GM19035 (cell line): ENCODE measurements around the gene ATF3.

Experiments used
- ATAC-seq: cut with Tn5 transposase; IDR thresholded peaks from one replicate; pipeline ENCODE4 v1.9.1; 2021; ENCODE audit not compliant: unreplicated experiment

ATF3 gene

GRCh38 chr1:212586206-212587015 lies 22.1 kb upstream of the ATF3 start:
- ATAC-seq = peak; percentile 91

DNA sequence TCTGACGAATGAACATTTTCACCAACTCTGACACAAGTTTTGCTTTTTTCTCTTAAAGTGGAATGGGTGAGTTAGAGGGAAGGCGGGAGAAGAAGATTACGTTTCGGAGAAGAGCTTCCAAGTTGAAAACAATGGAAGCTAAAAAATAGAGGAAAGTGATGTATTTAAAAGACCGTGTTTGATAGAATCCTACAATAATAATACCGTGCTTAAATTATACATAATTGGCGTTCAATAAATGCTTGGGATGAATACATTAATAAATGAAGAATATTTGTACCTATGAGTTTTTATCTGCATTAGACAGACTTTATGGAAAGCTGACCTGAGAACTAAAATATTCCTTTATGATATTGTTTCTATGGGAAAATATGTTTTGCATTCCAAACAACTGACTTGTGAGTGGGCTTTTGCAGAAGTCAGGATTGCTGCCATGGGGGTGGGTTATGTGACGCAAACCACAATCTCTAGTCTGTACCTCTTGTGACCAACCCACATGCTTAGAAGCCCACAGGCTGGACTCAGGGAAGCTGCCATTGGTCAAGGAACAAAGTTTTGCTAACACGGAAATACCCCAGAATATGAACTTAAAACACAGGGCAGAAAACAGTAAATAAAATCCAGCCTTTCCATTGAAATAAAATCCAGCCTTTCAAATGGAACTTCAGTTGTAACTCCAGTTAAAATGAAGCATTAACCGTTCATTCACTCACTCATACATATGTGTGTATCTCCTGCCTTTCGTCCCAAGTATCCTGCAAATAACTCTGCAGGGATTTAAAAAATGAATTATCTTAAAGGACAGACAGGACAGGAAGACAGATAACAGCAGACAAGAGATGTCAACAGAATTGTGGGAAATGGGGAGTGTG lies 21.3 kb upstream of the ATF3 start:
- ATAC-seq = no peak

DNA sequence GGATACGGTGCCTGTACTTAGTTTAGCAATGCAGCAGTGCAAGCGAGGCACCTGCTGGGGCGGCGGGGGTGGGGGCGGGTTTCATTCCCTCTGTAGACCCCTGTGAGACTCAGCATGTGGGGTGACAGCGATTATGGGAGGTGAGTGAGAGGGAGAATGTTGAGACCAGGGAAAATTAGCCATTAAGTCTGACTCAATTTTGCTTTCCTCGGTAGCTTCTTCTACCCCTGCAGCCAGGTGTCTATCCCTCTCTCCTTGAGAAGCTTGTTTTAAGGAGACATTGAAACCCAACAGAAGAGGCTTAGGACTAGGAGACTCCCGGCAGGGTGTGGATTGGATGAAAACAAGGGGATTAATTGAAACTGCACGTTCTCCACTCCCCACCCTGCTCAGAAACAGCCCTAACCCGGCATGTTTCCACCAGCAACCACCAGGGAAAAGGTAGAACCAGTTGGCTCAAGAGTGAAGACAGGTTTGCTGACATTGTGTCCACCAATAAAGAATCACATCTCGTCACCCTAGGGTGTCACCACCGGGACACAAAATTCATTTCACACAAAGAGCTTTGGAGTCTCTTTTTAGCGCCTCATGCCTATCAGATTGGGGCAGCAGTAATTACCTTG lies 20.6 kb upstream of the ATF3 start:
- ATAC-seq = no peak

GRCh38 chr1:212589446-212589845 lies 19.1 kb upstream of the ATF3 start:
- ATAC-seq = no peak

DNA sequence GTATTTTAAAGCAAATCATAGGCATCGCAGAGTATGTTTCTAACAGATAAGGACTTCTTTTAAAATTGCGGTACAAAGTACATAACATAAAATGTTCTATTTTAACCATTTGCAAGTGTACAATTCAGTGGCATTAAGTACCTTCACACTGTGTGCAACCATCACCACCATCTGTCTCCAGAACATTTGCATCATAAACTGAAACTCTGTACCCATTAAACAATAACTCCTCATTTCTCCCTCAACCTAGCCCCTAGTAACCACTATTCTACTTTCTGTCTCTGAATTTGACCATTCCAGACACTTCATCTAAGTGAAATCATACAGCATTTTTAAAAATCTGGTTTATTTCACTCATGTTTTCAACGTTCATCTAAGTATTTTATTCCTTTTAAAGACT lies 16.6 kb upstream of the ATF3 start:
- ATAC-seq = no peak

DNA sequence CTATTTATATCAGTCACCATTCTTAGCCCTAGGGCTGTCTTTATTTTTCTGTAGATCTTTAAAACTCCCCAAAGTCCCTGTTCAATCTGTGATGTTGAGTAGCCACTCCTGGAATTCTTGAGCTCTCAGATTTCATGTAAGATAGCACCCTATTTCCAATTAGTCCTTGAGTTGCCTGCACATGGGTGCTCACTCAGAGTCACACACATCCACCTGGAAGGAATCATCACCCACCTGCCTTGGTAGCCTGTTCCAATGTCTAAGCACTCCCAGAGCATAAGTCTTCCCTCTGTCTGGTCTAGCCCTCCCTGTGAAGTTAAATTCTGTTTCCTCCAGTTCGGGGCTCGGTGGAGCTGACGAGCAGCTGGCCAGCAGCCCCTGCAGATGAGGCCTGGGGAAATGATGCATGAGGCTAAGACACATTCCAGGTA lies 14.7 kb upstream of the ATF3 start:
- no peak for ATAC-seq

GRCh38 chr1:212594640-212595039 lies 13.9 kb upstream of the ATF3 start:
- ATAC-seq = no peak

DNA sequence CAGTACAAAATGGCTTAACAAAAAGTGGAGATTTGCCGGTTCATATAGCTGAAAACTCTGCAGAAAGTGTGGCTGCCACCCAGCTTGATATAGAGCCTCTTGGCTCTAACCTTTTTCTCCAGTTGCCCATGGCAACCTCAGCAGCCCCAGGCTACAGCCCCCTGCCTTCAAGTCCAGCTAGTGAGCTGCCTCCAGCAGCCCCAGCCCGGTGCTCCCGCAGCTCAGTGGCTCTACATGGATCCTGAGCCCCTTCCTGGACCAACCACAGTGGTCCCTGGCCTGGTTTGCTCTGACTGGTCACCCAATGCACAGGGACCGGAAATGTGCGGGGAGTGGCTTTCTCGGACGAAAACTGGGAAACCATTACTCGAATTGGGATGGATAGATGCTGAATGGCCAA lies 13.3 kb upstream of the ATF3 start:
- ATAC-seq = no peak

GRCh38 chr1:212595787-212596714 lies 12.5 kb upstream of the ATF3 start:
- ATAC-seq = peak; percentile 99

DNA sequence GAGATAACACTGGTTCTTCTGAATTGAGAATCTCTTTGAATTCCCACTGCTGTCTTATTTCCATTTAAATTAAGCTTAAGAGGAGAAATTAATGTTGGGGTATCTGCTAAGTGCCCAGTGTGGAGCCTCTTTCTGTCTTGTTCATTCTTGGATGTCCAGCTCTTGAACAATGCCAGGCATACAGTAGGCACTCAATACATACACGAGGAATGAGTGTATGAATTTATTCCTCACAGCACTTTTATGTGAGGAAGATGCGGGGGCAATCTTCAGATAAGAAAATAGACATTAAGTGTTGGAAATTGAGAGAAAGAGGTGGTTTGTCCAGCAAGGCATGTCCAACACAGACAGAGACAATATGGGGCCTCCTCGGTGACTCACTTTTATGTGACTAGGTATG lies 11.8 kb upstream of the ATF3 start:
- ATAC-seq = no peak

DNA sequence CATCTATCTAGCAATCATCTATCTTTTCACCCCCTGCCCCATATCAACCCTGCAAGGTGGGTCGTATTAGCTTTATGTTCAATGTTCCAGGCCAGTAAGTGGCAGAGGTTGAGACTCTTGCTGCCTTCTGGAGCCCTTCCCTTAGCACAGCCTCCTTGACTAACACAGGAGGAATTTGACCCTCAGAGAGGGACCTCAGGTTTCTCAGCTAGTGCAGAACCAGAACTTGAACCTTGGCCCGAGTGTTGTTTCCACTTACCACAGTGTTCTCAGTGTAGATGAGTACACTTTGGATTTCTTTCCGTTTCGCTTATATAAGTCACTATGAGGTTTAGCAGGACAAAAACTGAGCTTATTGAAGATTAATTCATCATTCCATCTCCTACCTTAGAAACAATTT lies 11.1 kb upstream of the ATF3 start:
- ATAC-seq = no peak

DNA sequence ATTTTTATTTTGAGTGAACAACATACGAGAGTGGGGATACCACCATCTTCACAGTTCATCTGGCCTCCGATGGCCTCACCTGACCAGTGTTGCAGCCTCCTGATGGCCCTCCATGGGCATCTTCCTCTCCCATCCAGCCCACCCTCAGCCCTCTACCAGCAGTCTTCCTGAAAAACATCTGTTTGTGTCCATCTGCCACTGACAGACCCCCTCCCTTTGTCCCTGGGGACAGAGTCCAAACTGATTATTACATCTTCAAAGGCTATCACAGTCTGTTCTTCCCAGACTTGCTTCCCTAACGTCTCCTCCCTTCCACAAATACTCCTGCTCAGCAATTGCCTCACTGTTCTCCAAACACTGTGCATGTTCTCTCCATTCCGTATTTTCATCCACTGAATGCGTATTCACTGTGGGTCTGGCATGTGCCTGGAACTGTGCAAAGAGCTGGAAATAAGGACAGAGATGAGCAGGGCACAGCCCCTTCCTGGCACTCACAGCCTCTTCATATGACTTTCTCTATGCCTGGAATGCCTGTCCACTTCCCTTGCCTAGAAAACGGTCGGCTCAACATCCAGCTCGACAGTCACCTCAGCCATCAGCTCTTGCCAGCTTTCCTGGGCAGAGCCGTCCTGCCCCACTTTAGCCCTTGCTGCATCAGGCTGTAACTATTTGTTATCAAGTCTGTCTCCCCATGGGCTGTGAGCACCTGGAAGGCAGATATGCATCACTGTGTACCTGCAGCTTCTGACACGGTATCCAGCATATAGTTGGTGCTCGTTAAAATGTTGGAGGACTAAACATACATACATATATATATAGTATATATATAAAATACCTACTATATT lies 8.3 kb upstream of the ATF3 start:
- ATAC-seq = no peak

DNA sequence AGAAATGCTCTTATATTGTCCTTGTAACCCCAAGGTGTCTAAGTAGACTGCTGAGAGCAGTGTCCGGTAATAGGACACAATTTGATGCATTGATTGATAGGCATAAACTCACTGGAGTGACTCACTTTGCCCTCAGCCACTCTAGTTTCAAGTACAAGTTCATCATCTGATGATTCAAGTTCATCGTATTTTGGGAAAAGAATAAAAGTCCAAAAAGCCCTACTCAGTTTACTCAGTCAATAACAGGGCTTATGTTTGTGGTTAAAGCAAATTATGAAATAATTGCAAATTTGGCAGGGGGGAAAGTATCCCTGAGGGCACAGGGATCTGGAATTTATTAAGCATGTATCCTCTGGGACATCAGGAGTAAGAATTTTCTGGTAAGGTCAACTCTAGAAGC lies 7.6 kb upstream of the ATF3 start:
- ATAC-seq = no peak

DNA sequence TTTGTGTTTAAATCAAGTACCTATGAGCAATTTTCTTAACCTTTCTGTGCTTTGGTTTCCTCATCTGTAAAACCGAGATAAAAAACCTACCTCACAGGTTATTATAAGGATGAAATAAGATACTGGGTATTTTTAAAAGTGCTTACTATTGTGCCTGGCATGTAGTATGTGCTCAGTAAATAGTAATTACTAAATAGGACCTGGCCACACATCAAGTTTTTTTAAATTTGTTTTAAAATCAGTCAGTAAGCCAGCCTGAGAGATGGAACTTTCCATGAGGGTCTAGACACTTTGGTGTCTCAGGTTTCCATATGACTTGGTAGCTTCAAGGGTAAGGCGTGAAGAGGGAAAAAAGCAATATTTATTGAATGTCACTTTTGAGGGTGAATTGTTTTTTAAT lies 7.0 kb upstream of the ATF3 start:
- no peak for ATAC-seq

DNA sequence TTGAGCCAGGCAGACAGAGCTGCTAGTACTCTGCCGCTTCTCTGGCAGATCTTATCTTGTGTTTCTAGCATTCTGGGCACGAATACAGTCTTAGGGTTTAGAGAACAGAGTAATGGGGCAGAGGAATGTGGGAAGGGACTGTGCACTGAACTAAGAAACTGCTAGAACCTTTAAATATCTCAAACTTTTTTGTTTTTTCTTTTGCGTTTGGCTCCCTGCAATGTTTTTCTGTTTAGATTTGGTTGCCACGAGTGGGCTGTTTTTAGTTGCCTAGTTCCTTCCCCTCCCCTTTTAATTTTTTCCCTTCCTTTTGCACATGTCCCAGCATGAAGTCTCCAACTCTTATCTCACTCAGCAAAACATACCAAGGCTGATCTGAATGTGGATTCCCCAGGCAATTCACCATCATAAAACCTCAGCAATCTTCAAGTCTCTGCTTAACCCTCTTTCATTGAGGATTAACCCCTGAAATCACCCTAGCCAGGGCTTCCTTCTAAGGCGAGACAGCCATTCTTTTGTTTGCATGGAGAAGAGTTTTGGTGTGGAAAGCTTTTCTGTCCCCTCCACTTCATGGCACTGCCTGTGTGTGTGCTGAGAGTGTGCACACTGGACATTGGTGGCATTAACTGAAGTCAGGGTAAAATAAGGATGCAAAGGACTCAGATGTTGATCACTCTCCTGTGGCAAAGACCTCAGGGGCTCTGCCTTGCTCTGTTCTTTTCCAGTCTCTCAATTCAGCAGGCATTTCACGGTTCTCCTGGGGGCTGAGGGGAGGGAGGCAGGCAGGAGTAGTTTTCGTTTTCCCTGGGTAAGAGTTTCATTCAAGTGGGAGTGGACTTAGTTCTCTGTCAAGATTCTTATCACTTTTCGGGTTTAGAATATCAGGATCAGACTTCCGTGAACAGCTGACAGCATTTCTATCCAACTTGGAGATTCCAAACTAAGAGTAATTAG lies 2.8 kb upstream of the ATF3 start:
- ATAC-seq = no peak

DNA sequence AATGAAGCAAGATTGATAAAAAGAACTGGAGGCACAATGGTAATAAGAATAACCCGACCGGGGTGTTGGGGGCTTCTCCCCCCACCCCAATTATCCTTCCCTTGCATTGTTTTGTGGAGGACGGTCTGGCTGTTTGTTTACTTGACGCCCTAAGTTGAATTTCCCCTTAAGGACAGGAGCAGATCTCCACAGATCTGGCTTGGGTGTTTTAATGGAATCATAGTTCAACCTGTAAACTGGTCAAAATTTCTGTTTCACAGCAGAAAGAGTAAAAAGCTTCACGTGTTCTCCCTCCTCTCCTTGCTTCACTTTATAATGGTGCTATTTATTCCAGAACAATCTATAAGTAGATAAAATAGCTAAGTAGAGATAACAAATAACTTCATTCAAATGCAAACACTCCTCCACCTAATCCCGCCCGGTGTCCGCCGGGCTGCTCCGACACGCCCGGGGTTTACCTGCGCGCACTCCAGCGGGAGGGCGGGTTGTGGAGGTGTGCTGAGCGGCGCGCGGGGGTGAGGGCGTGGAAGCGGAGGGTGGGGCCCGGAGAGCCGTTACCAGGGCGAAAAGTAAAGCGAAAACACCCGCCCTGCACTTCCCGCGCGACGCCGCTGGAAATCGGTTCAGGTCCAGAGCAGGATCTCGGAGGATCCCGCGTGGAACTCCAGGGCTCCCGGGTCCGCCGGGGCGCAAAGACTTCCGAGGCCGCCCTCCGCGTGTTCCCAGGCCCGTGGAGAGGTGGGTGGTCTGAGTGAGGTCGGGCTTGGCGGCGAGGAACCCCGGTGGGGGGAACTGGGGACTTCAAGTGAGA lies 2.0 kb upstream of the ATF3 start:
- ATAC-seq = no peak

GRCh38 chr1:212607206-212607912 lies 1.2 kb upstream of the ATF3 start:
- ATAC-seq = peak; percentile 5
